Right atrium auricular region (tissue), 2 donors: ENCODE data around the gene PPP1R14D. TPM values are rescaled to one million over a fixed set of nuclear protein-coding genes. Genes with fewer than 3 reads are reported as not detected.

ENCODE experiments used
- DNase-seq: peaks from one replicate; pipeline ENCODE4 v3.0.0-alpha.2; 2019; ENCODE audit warnings: low spot score
- H3K27ac ChIP-seq, 2 donors: fragments of 200-600 bp; sonication (generic); 1 replicate in 1 of 2; 2 replicates in 1 of 2; pipeline ENCODE4 v1.5.1; 2016 to 2019
- H3K27me3 ChIP-seq, 2 donors: fragments of 200-600 bp; sonication (generic); one replicate each; pipeline versions ENCODE4 v1.5.1 to v1.6.0; 2017 to 2019
- H3K36me3 ChIP-seq: fragments of 200-600 bp; sonication (generic); one replicate; pipeline ENCODE4 v1.5.1; 2016
- H3K4me1 ChIP-seq, 2 donors: fragments of 200-600 bp; sonication (generic); one replicate each; pipeline versions ENCODE4 v1.5.1 to v1.6.0; 2017 to 2019
- H3K4me3 ChIP-seq, 2 donors: fragments of 200-600 bp; sonication (generic); 1 replicate in 1 of 2; 2 replicates in 1 of 2; pipeline ENCODE4 v1.5.1; 2017 to 2019; ENCODE audit warnings: mild to moderate bottlenecking in 1 of 2, moderate library complexity in 1 of 2
- H3K9me3 ChIP-seq, 2 donors: fragments of 200-600 bp; sonication (generic); one replicate each; pipeline ENCODE4 v1.5.1; 2019
- CTCF ChIP-seq, 2 donors: fragments of 200-600 bp; sonication (generic); IDR thresholded peaks; one replicate each; pipeline ENCODE4 v1.5.1; 2019; ENCODE audit warnings: antibody characterized with exemption in 2 of 2
- total RNA-seq, 2 donors: library from RNA; depleted of rRNA; stranded (reverse); fragments of >200 nt; gene quantifications; one replicate each; pipeline ENCODE4 v1.1.0, GENCODE V29; 2016

PPP1R14D gene
- total RNA-seq, 2 donors from 2014 or later, result not detected

- Histone ChIP-seq H3K27ac (no peak overlapping the region), H3K36me3 (no peaks in the 10 kb centered on the region), H3K4me3 (no peak overlapping the region), H3K4me1 (peaks cover 0 to 2% of the 10 kb centered on the region in 2 donors), H3K9me3 (no peaks in the 10 kb centered on the region), H3K27me3 (no peaks in the 10 kb centered on the region)
- TF ChIP-seq CTCF (IDR thresholded peaks at IDR 0.05), result no peak
- no peak for DNase-seq
These were observed 36.1 kb downstream of the PPP1R14D start for GRCh38 chr15:40792394-40792793.

- no peak for DNase-seq
- no peaks in the 10 kb centered on the region for H3K36me3 ChIP-seq
- no peak for TF ChIP-seq CTCF (IDR thresholded peaks at IDR 0.05)
- peaks cover 0 to 11% of the 10 kb centered on the region in 2 donors for H3K4me1 ChIP-seq
- H3K27me3 ChIP-seq, result no peaks in the 10 kb centered on the region
- H3K9me3 ChIP-seq, result no peaks in the 10 kb centered on the region
- H3K27ac ChIP-seq, result no peak overlapping the region
- no peak overlapping the region for H3K4me3 ChIP-seq
These were observed 37.8 kb downstream of the PPP1R14D start for GRCh38 chr15:40790718-40791117.

- no peaks in the 10 kb centered on the region for H3K27me3 ChIP-seq
- no peak for TF ChIP-seq CTCF (IDR thresholded peaks at IDR 0.05)
These were observed 38.5 kb downstream of the PPP1R14D start for GRCh38 chr15:40789999-40790398.

GRCh38 chr15:40789119-40789518 lies 39.4 kb downstream of the PPP1R14D start:
- Histone ChIP-seq H3K9me3 (no peaks in the 10 kb centered on the region), H3K4me3 (no peak overlapping the region), H3K36me3 (no peaks in the 10 kb centered on the region), H3K27me3 (no peaks in the 10 kb centered on the region), H3K4me1 (peaks cover 0 to 11% of the 10 kb centered on the region in 2 donors), H3K27ac (no peak overlapping the region)
- TF ChIP-seq CTCF (IDR thresholded peaks at IDR 0.05), result no peak
- no peak for DNase-seq

More at GRCh38 chr15:40789999-40790398, 38.5 kb downstream of the PPP1R14D start:
- no peaks in the 10 kb centered on the region for H3K9me3 ChIP-seq
- peaks cover 0 to 11% of the 10 kb centered on the region in 2 donors for H3K4me1 ChIP-seq
- H3K4me3 ChIP-seq, result no peak overlapping the region
- H3K27ac ChIP-seq, result no peak overlapping the region
- DNase-seq, result no peak
- no peaks in the 10 kb centered on the region for H3K36me3 ChIP-seq

GRCh38 chr15:40787991-40788390 lies 40.5 kb downstream of the PPP1R14D start:
- no peak for TF ChIP-seq CTCF (IDR thresholded peaks at IDR 0.05)
- DNase-seq, result no peak
- H3K27me3 ChIP-seq, result no peaks in the 10 kb centered on the region
- H3K36me3 ChIP-seq, result no peaks in the 10 kb centered on the region
- H3K27ac ChIP-seq, result no peak overlapping the region
- H3K4me3 ChIP-seq, result no peak overlapping the region
- H3K9me3 ChIP-seq, result no peaks in the 10 kb centered on the region
- peaks cover 0 to 11% of the 10 kb centered on the region in 2 donors for H3K4me1 ChIP-seq

- Histone ChIP-seq H3K27ac (no peak overlapping the region), H3K4me3 (no peak overlapping the region), H3K4me1 (peaks cover 0 to 11% of the 10 kb centered on the region in 2 donors), H3K9me3 (no peaks in the 10 kb centered on the region), H3K27me3 (no peaks in the 10 kb centered on the region), H3K36me3 (no peaks in the 10 kb centered on the region)
- no peak for DNase-seq
- no peak for TF ChIP-seq CTCF (IDR thresholded peaks at IDR 0.05)
These were observed 41.1 kb downstream of the PPP1R14D start for GRCh38 chr15:40787344-40787841.
